CD4-positive, alpha-beta memory T cell (primary cell): Measurements from ENCODE around the gene VWA3B. TPM values are rescaled to one million over a fixed set of nuclear protein-coding genes. Genes with fewer than 3 reads are reported as not detected.
A peak's percentile ranks its signal among the peaks of the same experiment; 100 is the strongest.
"Not testable (repeated sequence)": the region's sequence is repeated elsewhere in the genome, so short reads cannot be mapped to it uniquely, and the experiment has no call there.

Experiments used
- CTCF ChIA-PET: fragments of 350-600 bp; sonication (Branson Sonifier 250); formaldehyde crosslinking; loops from one replicate; lab custom pipeline; 2021; ENCODE audit warnings: inconsistent platforms; ENCODE audit not compliant: partially characterized antibody; lab: Charles Lee
- POLR2A ChIA-PET: fragments of 350-600 bp; sonication (Branson Sonifier 250); formaldehyde crosslinking; loops from one replicate; lab custom pipeline; 2021; ENCODE audit not compliant: partially characterized antibody; lab: Charles Lee
- DNase-seq, 5 donors: peaks; one replicate each; pipeline versions ENCODE4 v3.0.0 to v3.0.0-alpha.2; 2020 to 2022; ENCODE audit warnings: mixed read lengths in 1 of 5
- H3K27ac ChIP-seq: one replicate; pipeline ENCODE4 v1.7.0; 2013; ENCODE audit warnings: low read depth, low read length
- H3K27me3 ChIP-seq: 2 replicates; pipeline ENCODE4 v1.7.0; 2013; ENCODE audit warnings: mild to moderate bottlenecking, low read length, moderate library complexity; ENCODE audit not compliant: insufficient read depth
- H3K36me3 ChIP-seq: 2 replicates; pipeline ENCODE4 v1.7.0; 2013; ENCODE audit warnings: mild to moderate bottlenecking, low read length, moderate library complexity; ENCODE audit not compliant: insufficient read depth
- H3K4me1 ChIP-seq: 2 replicates; pipeline ENCODE4 v1.7.0; 2013; ENCODE audit warnings: mild to moderate bottlenecking, low read length, moderate library complexity; ENCODE audit not compliant: insufficient read depth
- H3K4me3 ChIP-seq, 2 donors: one replicate each; pipeline ENCODE4 v1.7.0; 2013; ENCODE audit warnings: low read length in 2 of 2, mild to moderate bottlenecking in 1 of 2
- H3K9me3 ChIP-seq, 2 donors: one replicate each; pipeline ENCODE4 v1.7.0; 2013; ENCODE audit warnings: low read length in 2 of 2, control low read depth in 1 of 2; ENCODE audit not compliant: control insufficient read depth in 1 of 2
- H3K27ac Mint-ChIP-seq, 7 donors: one replicate each; pipeline ENCODE4 v1.8.0; 2020 to 2021; ENCODE audit warnings: mixed read lengths in 7 of 7, mild to moderate bottlenecking in 6 of 7, inconsistent platforms in 3 of 7, moderate library complexity in 3 of 7
- H3K27me3 Mint-ChIP-seq, 2 donors: one replicate each; pipeline ENCODE4 v1.8.0; 2020 to 2021; ENCODE audit warnings: mixed read lengths in 2 of 2
- H3K36me3 Mint-ChIP-seq, 2 donors: one replicate each; pipeline ENCODE4 v1.8.0; 2020 to 2021; ENCODE audit warnings: mixed read lengths in 2 of 2, inconsistent platforms in 1 of 2, mild to moderate bottlenecking in 1 of 2
- H3K4me1 Mint-ChIP-seq, 4 donors: one replicate each; pipeline ENCODE4 v1.8.0; 2020 to 2021; ENCODE audit warnings: mixed read lengths in 4 of 4, mild to moderate bottlenecking in 1 of 4
- H3K4me3 Mint-ChIP-seq, 8 donors: one replicate each; pipeline ENCODE4 v1.8.0; 2020 to 2021; ENCODE audit warnings: mixed read lengths in 8 of 8, mild to moderate bottlenecking in 7 of 8, moderate library complexity in 6 of 8, inconsistent platforms in 3 of 8
- H3K9me3 Mint-ChIP-seq, 8 donors: one replicate each; pipeline ENCODE4 v1.8.0; 2020 to 2021; ENCODE audit warnings: mixed read lengths in 8 of 8, mild to moderate bottlenecking in 5 of 8, inconsistent platforms in 3 of 8, moderate library complexity in 1 of 8
- intact Hi-C: fragments of 100-400 bp; cut with micrococcal nuclease; formaldehyde crosslinking; loops from one replicate; pipeline ENCODE4 v1.15.1; 2023
- polyA plus RNA-seq, 2 donors: library from polyadenylated mRNA; unstranded; fragments of 300-500 nt; fragmentation: Illumina TruSeq; gene quantifications; one replicate each; pipeline ENCODE4 v1.2.3, GENCODE V29; 2021
- total RNA-seq, 2 experiments: library from RNA; stranded (reverse); gene quantifications; one replicate each; pipeline ENCODE4 v1.2.3, GENCODE V29; 2021

VWA3B gene
- total and polyA plus RNA-seq, 4 experiments from 2014 or later, result not detected

GRCh38 chr2:98130073-98130472 lies 43.1 kb downstream of the VWA3B start:
- peaks cover 10 to 22% of the 10 kb centered on the region in 2 donors for H3K27me3 Mint-ChIP-seq

GRCh38 chr2:98134172-98135005 lies 47.4 kb downstream of the VWA3B start:
- Histone ChIP-seq H3K27ac (no peak overlapping the region), H3K27me3 (no peaks in the 10 kb centered on the region), H3K4me1 (no peaks in the 10 kb centered on the region), H3K36me3 (no peaks in the 10 kb centered on the region), H3K9me3 (no peaks in the 10 kb centered on the region), H3K4me3 (no peak overlapping the region)
- H3K27me3 Mint-ChIP-seq, result peaks cover 9 to 12% of the 10 kb centered on the region in 2 donors
- CTCF ChIA-PET, result no interaction called here
- DNase-seq, result peak in 1 of 5 donors; percentile 19
- no peaks in the 10 kb centered on the region for H3K9me3 Mint-ChIP-seq
- intact Hi-C loops, result no loop called here
- H3K27ac Mint-ChIP-seq, result no peak overlapping the region
- H3K4me1 Mint-ChIP-seq, result peaks cover 0 to 10% (median 3%) of the 10 kb centered on the region in 4 donors
- H3K4me3 Mint-ChIP-seq, result no peak overlapping the region
- no peaks in the 10 kb centered on the region for H3K36me3 Mint-ChIP-seq
- POLR2A ChIA-PET, result no interaction called here

More at GRCh38 chr2:98130073-98130472, 43.1 kb downstream of the VWA3B start:
- H3K9me3 Mint-ChIP-seq, H3K27ac ChIP-seq, H3K36me3 ChIP-seq, H3K27ac Mint-ChIP-seq, POLR2A ChIA-PET, H3K9me3 ChIP-seq, H3K36me3 Mint-ChIP-seq, H3K4me3 Mint-ChIP-seq, H3K4me1 ChIP-seq, DNase-seq, intact Hi-C loops, H3K4me3 ChIP-seq, CTCF ChIA-PET, H3K27me3 ChIP-seq: not testable (repeated sequence)
- H3K4me1 Mint-ChIP-seq, result peaks cover 0 to 10% (median 3%) of the 10 kb centered on the region in 4 donors

GRCh38 chr2:98137196-98137595 lies 50.2 kb downstream of the VWA3B start:
- H3K9me3 Mint-ChIP-seq, result no peaks in the 10 kb centered on the region
- H3K36me3 Mint-ChIP-seq, result no peaks in the 10 kb centered on the region
- H3K27me3 Mint-ChIP-seq, result peaks cover 3 to 7% of the 10 kb centered on the region in 2 donors
- ChIA-PET CTCF (no interaction called here), POLR2A (no interaction called here)
- peaks cover 0 to 10% (median 3%) of the 10 kb centered on the region in 4 donors for H3K4me1 Mint-ChIP-seq
- Histone ChIP-seq H3K9me3 (no peaks in the 10 kb centered on the region), H3K4me3 (no peak overlapping the region), H3K27ac (no peak overlapping the region), H3K36me3 (no peaks in the 10 kb centered on the region), H3K4me1 (no peaks in the 10 kb centered on the region), H3K27me3 (no peaks in the 10 kb centered on the region)
- no peak for DNase-seq
- no peak overlapping the region for H3K27ac Mint-ChIP-seq
- intact Hi-C loops, result no loop called here
- no peak overlapping the region for H3K4me3 Mint-ChIP-seq

GRCh38 chr2:98138978-98139377 lies 52.0 kb downstream of the VWA3B start:
- H3K36me3 ChIP-seq, H3K36me3 Mint-ChIP-seq, H3K27ac Mint-ChIP-seq, H3K4me1 ChIP-seq, DNase-seq, H3K27me3 ChIP-seq, CTCF ChIA-PET, intact Hi-C loops, POLR2A ChIA-PET, H3K27me3 Mint-ChIP-seq, H3K9me3 Mint-ChIP-seq, H3K27ac ChIP-seq, H3K4me1 Mint-ChIP-seq, H3K4me3 Mint-ChIP-seq, H3K9me3 ChIP-seq, H3K4me3 ChIP-seq: not testable (repeated sequence)

GRCh38 chr2:98140210-98140609 lies 53.2 kb downstream of the VWA3B start:
- Histone ChIP-seq H3K36me3 (no peaks in the 10 kb centered on the region), H3K9me3 (no peaks in the 10 kb centered on the region), H3K27ac (no peak overlapping the region), H3K4me3 (no peak overlapping the region), H3K27me3 (no peaks in the 10 kb centered on the region), H3K4me1 (no peaks in the 10 kb centered on the region)
- Mint-ChIP-seq H3K27me3 (peaks cover 0 to 3% of the 10 kb centered on the region in 2 donors), H3K9me3 (peaks cover 0 to under 1% (median 0%) of the 10 kb centered on the region in 8 donors), H3K4me1 (no peaks in the 10 kb centered on the region), H3K4me3 (no peak overlapping the region), H3K36me3 (no peaks in the 10 kb centered on the region), H3K27ac (no peak overlapping the region)
- POLR2A ChIA-PET, result no interaction called here
- intact Hi-C loops, result no loop called here
- DNase-seq, result no peak
- CTCF ChIA-PET, result no interaction called here

- Mint-ChIP-seq H3K27ac (no peak overlapping the region), H3K27me3 (no peaks in the 10 kb centered on the region), H3K36me3 (no peaks in the 10 kb centered on the region), H3K9me3 (peaks cover 0 to 11% (median 0%) of the 10 kb centered on the region in 8 donors), H3K4me3 (no peak overlapping the region), H3K4me1 (no peaks in the 10 kb centered on the region)
- no peaks in the 10 kb centered on the region for H3K27me3 ChIP-seq
- ChIA-PET CTCF (no interaction called here), POLR2A (no interaction called here)
- H3K36me3 ChIP-seq, result no peaks in the 10 kb centered on the region
- intact Hi-C loops, result no loop called here
- H3K4me3 ChIP-seq, result no peak overlapping the region
- H3K4me1 ChIP-seq, result no peaks in the 10 kb centered on the region
- H3K9me3 ChIP-seq, result no peaks in the 10 kb centered on the region
- no peak overlapping the region for H3K27ac ChIP-seq
- no peak for DNase-seq
Observed at GRCh38 chr2:98142106-98142791, 55.3 kb downstream of the VWA3B start.

- H3K27ac Mint-ChIP-seq, result no peak overlapping the region
- peaks cover 2% of the 10 kb centered on the region for H3K4me1 ChIP-seq
- no peaks in the 10 kb centered on the region for H3K36me3 ChIP-seq
- peaks cover 0 to 4% of the 10 kb centered on the region in 2 donors for H3K27me3 Mint-ChIP-seq
- no peaks in the 10 kb centered on the region for H3K36me3 Mint-ChIP-seq
- no peaks in the 10 kb centered on the region for H3K9me3 ChIP-seq
- H3K9me3 Mint-ChIP-seq, result peaks cover 0 to 15% (median 0%) of the 10 kb centered on the region in 8 donors
- intact Hi-C loops, result no loop called here
- peaks cover 2 to 6% (median 3%) of the 10 kb centered on the region in 4 donors for H3K4me1 Mint-ChIP-seq
- no peak overlapping the region for H3K4me3 Mint-ChIP-seq
- ChIA-PET CTCF (no interaction called here), POLR2A (no interaction called here)
- H3K27ac ChIP-seq, result no peak overlapping the region
- H3K4me3 ChIP-seq, result no peak overlapping the region
- DNase-seq, result no peak
- H3K27me3 ChIP-seq, result no peaks in the 10 kb centered on the region
Observed at GRCh38 chr2:98145070-98145469, 58.1 kb downstream of the VWA3B start.
